HEK293 (cell line): ENCODE data around the gene F3.

Experiments
- CTCF ChIA-PET: fragments of 350-600 bp; formaldehyde crosslinking; extraction: SDS; loops from one replicate; lab custom pipeline; 2021; ENCODE audit warnings: antibody characterized with exemption; lab: Yijun Ruan, JAX
- POLR2A ChIA-PET: fragments of 300-600 bp; formaldehyde crosslinking; extraction: SDS; loops from one replicate; lab custom pipeline; 2020; ENCODE audit warnings: antibody characterized with exemption, inconsistent platforms; lab: Yijun Ruan, JAX
- H3K27ac ChIP-seq: fragments of 200-500 bp; sonication (Bioruptor generic); 2 replicates; pipeline ENCODE4 v1.5.1; 2014; ENCODE audit warnings: low read depth, low read length, control low read depth, inconsistent platforms; ENCODE audit errors: extremely low read depth
- H3K36me3 ChIP-seq, 2 experiments: fragments of 200-500 bp in 1 of 2; sonication (Bioruptor generic) in 1 of 2; 1 replicate in 1 of 2; 2 replicates in 1 of 2; pipeline ENCODE4 v1.5.1; 2014 to 2017; ENCODE audit warnings: inconsistent platforms in 2 of 2, low read length in 2 of 2; ENCODE audit not compliant: control insufficient read depth in 2 of 2, insufficient read depth in 1 of 2
- H3K4me1 ChIP-seq: fragments of 200-500 bp; sonication (Bioruptor generic); 2 replicates; pipeline ENCODE4 v1.5.1; 2014; ENCODE audit warnings: mild to moderate bottlenecking, low read length, inconsistent platforms; ENCODE audit not compliant: control insufficient read depth, insufficient read depth
- H3K4me3 ChIP-seq: 2 replicates; pipeline ENCODE4 v1.5.1; 2011; ENCODE audit warnings: low read depth, mild to moderate bottlenecking, control low read depth, low read length, moderate library complexity
- H3K9me3 ChIP-seq: fragments of 200-500 bp; sonication (Bioruptor generic); 2 replicates; pipeline ENCODE4 v1.5.1; 2014; ENCODE audit warnings: low read depth, low read length, inconsistent platforms; ENCODE audit not compliant: control insufficient read depth, insufficient read depth
- MEIS1 ChIP-seq: sonication (generic); formaldehyde crosslinking; IDR thresholded peaks from 2 replicates; pipeline ENCODE4 v1.8.1; 2022; ENCODE audit warnings: missing genetic modification reagents, mild to moderate bottlenecking, borderline replicate concordance
- MZF1 ChIP-seq: fragments of 450-650 bp; formaldehyde crosslinking; IDR thresholded peaks from 2 replicates; pipeline ENCODE4 v1.5.1; 2017; ENCODE audit warnings: missing biosample characterization, missing genetic modification characterization, borderline replicate concordance
- PRDM1 ChIP-seq: fragments of 450-650 bp; formaldehyde crosslinking; IDR thresholded peaks from 2 replicates; pipeline ENCODE4; 2016; ENCODE audit warnings: missing biosample characterization, missing genetic modification characterization
- SCRT1 ChIP-seq: fragments of 450-650 bp; formaldehyde crosslinking; IDR thresholded peaks from 2 replicates; pipeline ENCODE4 v1.5.1; 2016; ENCODE audit warnings: missing biosample characterization, missing genetic modification characterization, borderline replicate concordance
- SP2 ChIP-seq: fragments of 450-650 bp; formaldehyde crosslinking; IDR thresholded peaks from 2 replicates; pipeline ENCODE4 v1.5.1; 2016; ENCODE audit warnings: missing biosample characterization, missing genetic modification characterization
- SP3 ChIP-seq: fragments of 450-650 bp; formaldehyde crosslinking; IDR thresholded peaks from 2 replicates; pipeline ENCODE4 v1.5.1; 2016; ENCODE audit warnings: missing biosample characterization, missing genetic modification characterization
- YY1 ChIP-seq: fragments of 450-650 bp; formaldehyde crosslinking; IDR thresholded peaks from 2 replicates; pipeline ENCODE4 v1.5.1; 2018; ENCODE audit warnings: missing biosample characterization, missing genetic modification characterization
- ZBTB1 ChIP-seq: fragments of 450-650 bp; formaldehyde crosslinking; IDR thresholded peaks from 2 replicates; pipeline ENCODE4 v1.5.1; 2016; ENCODE audit warnings: missing biosample characterization, missing genetic modification characterization
- ZBTB10 ChIP-seq: fragments of 450-650 bp; formaldehyde crosslinking; IDR thresholded peaks from 2 replicates; pipeline ENCODE4 v1.5.1; 2016; ENCODE audit warnings: missing biosample characterization, missing genetic modification characterization
- ZFP3 ChIP-seq: fragments of 450-650 bp; formaldehyde crosslinking; IDR thresholded peaks from 2 replicates; pipeline ENCODE4 v1.5.1; 2016; ENCODE audit warnings: low read depth, missing biosample characterization, missing genetic modification characterization
- ZNF112 ChIP-seq: fragments of 450-650 bp; formaldehyde crosslinking; IDR thresholded peaks from 2 replicates; pipeline ENCODE4 v1.5.0; 2017; ENCODE audit warnings: missing biosample characterization, missing genetic modification characterization
- ZNF138 ChIP-seq: fragments of 450-650 bp; formaldehyde crosslinking; IDR thresholded peaks from 2 replicates; pipeline ENCODE4 v1.5.1; 2016; ENCODE audit warnings: missing biosample characterization, missing genetic modification characterization, borderline replicate concordance
- ZNF16 ChIP-seq: fragments of 450-650 bp; formaldehyde crosslinking; IDR thresholded peaks from 2 replicates; pipeline ENCODE4 v1.5.1; 2016; ENCODE audit warnings: low read depth, missing biosample characterization, missing genetic modification characterization
- ZNF174 ChIP-seq: fragments of 450-650 bp; formaldehyde crosslinking; IDR thresholded peaks from 2 replicates; pipeline ENCODE4 v1.5.0; 2017; ENCODE audit warnings: missing biosample characterization, mild to moderate bottlenecking, missing genetic modification characterization
- ZNF184 ChIP-seq: fragments of 450-650 bp; IDR thresholded peaks from 2 replicates; pipeline ENCODE4 v1.5.1; 2018; ENCODE audit warnings: missing biosample characterization, mild to moderate bottlenecking, missing genetic modification characterization
- ZNF2 ChIP-seq: fragments of 450-650 bp; formaldehyde crosslinking; IDR thresholded peaks from 2 replicates; pipeline ENCODE4 v1.5.1; 2016; ENCODE audit warnings: missing biosample characterization, missing genetic modification characterization
- ZNF274 ChIP-seq, 2 experiments: fragments of 200-500 bp in 1 of 2; fragments of 450-650 bp in 1 of 2; sonication (Bioruptor generic) in 1 of 2; formaldehyde crosslinking in 1 of 2; IDR thresholded peaks; 2 replicates each; pipeline versions ENCODE4 v1.5.1 to v1.6.1; 2014 to 2016; ENCODE audit warnings: borderline replicate concordance in 1 of 2, inconsistent platforms in 1 of 2, low read length in 1 of 2, missing biosample characterization in 1 of 2, missing genetic modification characterization in 1 of 2
- ZNF404 ChIP-seq: fragments of 450-650 bp; formaldehyde crosslinking; IDR thresholded peaks from 2 replicates; pipeline ENCODE4 v1.5.1; 2017; ENCODE audit warnings: missing biosample characterization, missing genetic modification characterization
- ZNF560 ChIP-seq: fragments of 450-650 bp; formaldehyde crosslinking; IDR thresholded peaks from 2 replicates; pipeline ENCODE4 v1.5.1; 2017; ENCODE audit warnings: missing biosample characterization, missing genetic modification characterization, borderline replicate concordance
- ZNF658 ChIP-seq: fragments of 450-650 bp; formaldehyde crosslinking; IDR thresholded peaks from 2 replicates; pipeline ENCODE4; 2016; ENCODE audit warnings: missing biosample characterization, missing genetic modification characterization
- ZNF792 ChIP-seq: fragments of 450-650 bp; formaldehyde crosslinking; IDR thresholded peaks from 2 replicates; pipeline ENCODE4 v1.5.1; 2016; ENCODE audit warnings: missing biosample characterization, missing genetic modification characterization
- ZSCAN16 ChIP-seq: fragments of 450-650 bp; formaldehyde crosslinking; IDR thresholded peaks from 2 replicates; pipeline ENCODE4 v1.5.1; 2016; ENCODE audit warnings: missing biosample characterization, missing genetic modification characterization
- ZSCAN5A ChIP-seq: fragments of 450-650 bp; formaldehyde crosslinking; IDR thresholded peaks from 2 replicates; pipeline ENCODE4 v1.5.1; 2016; ENCODE audit warnings: missing biosample characterization, missing genetic modification characterization
- TF ChIP-seq, protein P1 (sequence below): fragments of 450-650 bp; formaldehyde crosslinking; IDR thresholded peaks from 2 replicates; pipeline ENCODE4 v1.5.1; 2017; ENCODE audit warnings: missing biosample characterization, missing genetic modification characterization

The F3 gene

GRCh38 chr1:94501935-94502334 lies 39.6 kb downstream of the F3 start:
- peaks cover 32 to 62% of the 10 kb centered on the region in 2 experiments for H3K36me3 ChIP-seq

DNA sequence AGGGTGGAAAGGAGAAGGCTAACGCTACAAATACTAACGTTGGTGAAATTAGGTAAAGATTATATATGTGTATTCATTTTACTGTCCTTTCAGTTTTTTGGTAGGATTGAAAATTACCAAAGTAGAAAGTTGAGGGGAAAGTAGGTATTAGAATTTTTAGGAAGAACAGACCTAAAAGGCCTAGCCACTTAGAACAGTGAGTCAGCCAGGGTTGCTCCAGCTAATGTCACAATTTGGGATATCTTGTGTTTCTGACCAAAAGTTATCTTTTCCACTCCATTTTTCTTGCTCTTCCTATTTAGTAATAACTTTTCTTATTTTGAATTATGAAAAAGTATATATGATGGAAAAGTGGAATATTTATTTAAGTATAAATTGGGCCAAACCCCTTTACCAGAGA lies 40.1 kb downstream of the F3 start:
- POLR2A ChIA-PET = no interaction called here
- no peak overlapping the region for H3K27ac ChIP-seq
- no peaks in the 10 kb centered on the region for H3K4me1 ChIP-seq
- TF ChIP-seq ZSCAN16 (no peak), ZBTB1 (tag by site-specific recombination) (no peak), ZNF792 (no peak), SP2 (no peak), ZNF658 (no peak)
- CTCF ChIA-PET = interaction anchor here (0.9 to 1.4 kb wide), 2 partner anchors 20 to 304 kb away, joined by 3 read pairs; no protein-coding TSS in a partner anchor
- no peaks in the 10 kb centered on the region for H3K9me3 ChIP-seq
- peaks cover 32 to 60% of the 10 kb centered on the region in 2 experiments for H3K36me3 ChIP-seq
- no peak overlapping the region for H3K4me3 ChIP-seq

More at GRCh38 chr1:94501935-94502334, 39.6 kb downstream of the F3 start:
- CTCF ChIA-PET = interaction anchor here (0.6 to 1.9 kb wide), 6 partner anchors 13 to 304 kb away, joined by 3 to 7 read pairs (median 3); no protein-coding TSS in a partner anchor
- Histone ChIP-seq H3K9me3 (no peaks in the 10 kb centered on the region), H3K27ac (no peak overlapping the region), H3K4me3 (no peak overlapping the region), H3K4me1 (no peaks in the 10 kb centered on the region)
- TF ChIP-seq ZNF404 (tag by site-specific recombination) (no peak), ZNF174 (no peak), ZNF560 (tag by site-specific recombination) (no peak), SP3 (tag by site-specific recombination) (no peak), ZNF274 (IDR thresholded peaks at IDR 0.05; ENCODE audit: low read length) (no peak), ZNF274 (tag by site-specific recombination; IDR thresholded peaks at IDR 0.05; ENCODE audit: borderline replicate concordance) (no peak), ZNF184 (tag by site-specific recombination) (no peak), PRDM1 (no peak), YY1 (tag by site-specific recombination) (no peak), ZNF112 (tag by site-specific recombination) (no peak), ZBTB10 (tag by site-specific recombination) (no peak), ZFP3 (no peak), ZNF138 (no peak), MEIS1 (CRISPR knock-in tag) (no peak), SCRT1 (no peak), ZSCAN5A (tag by site-specific recombination) (no peak), ZNF16 (no peak), ZNF2 (tag by site-specific recombination) (no peak), MZF1 (tag by site-specific recombination) (no peak)
- TF ChIP-seq, protein P1, sequence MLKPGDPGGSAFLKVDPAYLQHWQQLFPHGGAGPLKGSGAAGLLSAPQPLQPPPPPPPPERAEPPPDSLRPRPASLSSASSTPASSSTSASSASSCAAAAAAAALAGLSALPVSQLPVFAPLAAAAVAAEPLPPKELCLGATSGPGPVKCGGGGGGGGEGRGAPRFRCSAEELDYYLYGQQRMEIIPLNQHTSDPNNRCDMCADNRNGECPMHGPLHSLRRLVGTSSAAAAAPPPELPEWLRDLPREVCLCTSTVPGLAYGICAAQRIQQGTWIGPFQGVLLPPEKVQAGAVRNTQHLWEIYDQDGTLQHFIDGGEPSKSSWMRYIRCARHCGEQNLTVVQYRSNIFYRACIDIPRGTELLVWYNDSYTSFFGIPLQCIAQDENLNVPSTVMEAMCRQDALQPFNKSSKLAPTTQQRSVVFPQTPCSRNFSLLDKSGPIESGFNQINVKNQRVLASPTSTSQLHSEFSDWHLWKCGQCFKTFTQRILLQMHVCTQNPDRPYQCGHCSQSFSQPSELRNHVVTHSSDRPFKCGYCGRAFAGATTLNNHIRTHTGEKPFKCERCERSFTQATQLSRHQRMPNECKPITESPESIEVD (tag by site-specific recombination) = no peak
- POLR2A ChIA-PET = no interaction called here
